ENCODE results near the gene SLC25A25. TPM values are rescaled to one million over a fixed set of nuclear protein-coding genes. Genes with fewer than 3 reads are reported as not detected.
"Not testable (repeated sequence)": the region's sequence is repeated elsewhere in the genome, so short reads cannot be mapped to it uniquely, and the experiment has no call there.

Gene SLC25A25
- polyA plus RNA-seq, 3 donors from 2014 or later: 2.8 to 8.8 (median 4.9) TPM

- not testable (repeated sequence) for H3K9me3 Mint-ChIP-seq; DNase-seq; H3K36me3 Mint-ChIP-seq; H3K27me3 Mint-ChIP-seq (ENCODE audit: low read depth in 3 of 3)
- Mint-ChIP-seq H3K4me3 (peak overlapping the region; percentile 81 to 90 (median 84)), H3K27ac (peak overlapping the region; percentile 89 to 96 (median 91)), H3K4me1 (peaks cover 45 to 47% of the 10 kb centered on the region in 2 donors)
These were observed 3.4 kb downstream of the SLC25A25 start for GRCh38 chr9:128071475-128071874.

- Mint-ChIP-seq H3K9me3 (no peaks in the 10 kb centered on the region), H3K27ac (peak overlapping the region; percentile 89 to 96 (median 91)), H3K27me3 (ENCODE audit: low read depth in 3 of 3) (peaks cover 0 to 2% (median 0%) of the 10 kb centered on the region in 3 donors), H3K4me1 (peaks cover 53% of the 10 kb centered on the region in 2 donors), H3K4me3 (peak overlapping the region; percentile 81 to 90 (median 84)), H3K36me3 (peaks cover 0 to 3% (median 0%) of the 10 kb centered on the region in 3 donors)
- peak; percentile 40 to 44 (median 42) for DNase-seq
These were observed 4.4 kb downstream of the SLC25A25 start for GRCh38 chr9:128072144-128073021.

GRCh38 chr9:128073253-128073886, 5.3 kb downstream of the SLC25A25 start:
- DNase-seq: no peak
- peaks cover 61% of the 10 kb centered on the region in 2 donors for H3K4me1 Mint-ChIP-seq
- H3K36me3 Mint-ChIP-seq: peaks cover 0 to 3% (median 0%) of the 10 kb centered on the region in 3 donors
- peaks cover 0 to under 1% (median 0%) of the 10 kb centered on the region in 3 donors for H3K27me3 Mint-ChIP-seq (ENCODE audit: low read depth in 3 of 3)
- peak overlapping the region; percentile 21 to 89 (median 48) for H3K4me3 Mint-ChIP-seq
- H3K27ac Mint-ChIP-seq: peak overlapping the region; percentile 64 to 96 (median 92)
- H3K9me3 Mint-ChIP-seq: no peaks in the 10 kb centered on the region

- Mint-ChIP-seq H3K4me3 (no peak overlapping the region), H3K9me3 (no peaks in the 10 kb centered on the region), H3K27ac (peak overlapping the region in 4 of 6 donors; percentile 32 to 64 (median 37)), H3K36me3 (peaks cover 0 to 3% (median 0%) of the 10 kb centered on the region in 3 donors), H3K4me1 (peaks cover 48 to 50% of the 10 kb centered on the region in 2 donors), H3K27me3 (ENCODE audit: low read depth in 3 of 3) (no peaks in the 10 kb centered on the region)
- DNase-seq: no peak
These were observed 9.9 kb downstream of the SLC25A25 start for GRCh38 chr9:128077847-128078503.

- Mint-ChIP-seq H3K4me3 (peak overlapping the region in 1 of 5 donors; percentile 14), H3K9me3 (no peaks in the 10 kb centered on the region), H3K4me1 (peaks cover 42 to 44% of the 10 kb centered on the region in 2 donors)
These were observed 10.7 kb downstream of the SLC25A25 start for GRCh38 chr9:128078504-128079434.

GRCh38 chr9:128080206-128080605, 12.2 kb downstream of the SLC25A25 start:
- peaks cover 43 to 54% of the 10 kb centered on the region in 2 donors for H3K4me1 Mint-ChIP-seq

More at GRCh38 chr9:128078504-128079434, 10.7 kb downstream of the SLC25A25 start:
- DNase-seq: no peak
- H3K27me3 Mint-ChIP-seq (ENCODE audit: low read depth in 3 of 3): no peaks in the 10 kb centered on the region
- H3K27ac Mint-ChIP-seq: peak overlapping the region in 4 of 6 donors; percentile 34 to 79 (median 58)
- peaks cover 0 to 3% (median 0%) of the 10 kb centered on the region in 3 donors for H3K36me3 Mint-ChIP-seq

GRCh38 chr9:128081056-128081455, 13.0 kb downstream of the SLC25A25 start:
- H3K9me3 Mint-ChIP-seq: no peaks in the 10 kb centered on the region
- H3K4me1 Mint-ChIP-seq: peaks cover 46 to 62% of the 10 kb centered on the region in 2 donors
- peaks cover 0 to 2% (median 0%) of the 10 kb centered on the region in 3 donors for H3K27me3 Mint-ChIP-seq (ENCODE audit: low read depth in 3 of 3)
- H3K36me3 Mint-ChIP-seq: peaks cover 0 to 7% (median 6%) of the 10 kb centered on the region in 3 donors
- DNase-seq: no peak
- H3K27ac Mint-ChIP-seq: peak overlapping the region; percentile 6 to 74 (median 32)
- H3K4me3 Mint-ChIP-seq: no peak overlapping the region

More at GRCh38 chr9:128080206-128080605, 12.2 kb downstream of the SLC25A25 start:
- Mint-ChIP-seq H3K9me3 (no peaks in the 10 kb centered on the region), H3K27me3 (ENCODE audit: low read depth in 3 of 3) (peaks cover 0 to 2% (median 0%) of the 10 kb centered on the region in 3 donors), H3K36me3 (peaks cover 0 to 6% (median 5%) of the 10 kb centered on the region in 3 donors), H3K4me3 (no peak overlapping the region), H3K27ac (no peak overlapping the region)
- no peak for DNase-seq

- Mint-ChIP-seq H3K27ac (peak overlapping the region; percentile 6 to 77 (median 45)), H3K27me3 (ENCODE audit: low read depth in 3 of 3) (peaks cover 0 to 2% (median 0%) of the 10 kb centered on the region in 3 donors), H3K9me3 (no peaks in the 10 kb centered on the region), H3K4me3 (no peak overlapping the region), H3K4me1 (peaks cover 41 to 58% of the 10 kb centered on the region in 2 donors), H3K36me3 (peaks cover 0 to 7% (median 4%) of the 10 kb centered on the region in 3 donors)
- DNase-seq: no peak
These were observed 14.1 kb downstream of the SLC25A25 start for GRCh38 chr9:128082151-128082550.

- no peaks in the 10 kb centered on the region for H3K9me3 Mint-ChIP-seq
- H3K4me3 Mint-ChIP-seq: no peak overlapping the region
- H3K4me1 Mint-ChIP-seq: peaks cover 35 to 59% of the 10 kb centered on the region in 2 donors
These were observed 16.7 kb downstream of the SLC25A25 start for GRCh38 chr9:128084746-128085145.

GRCh38 chr9:128085943-128086342, 17.9 kb downstream of the SLC25A25 start:
- DNase-seq: no peak
- H3K36me3 Mint-ChIP-seq: peaks cover 0 to 11% (median 4%) of the 10 kb centered on the region in 3 donors
- no peaks in the 10 kb centered on the region for H3K9me3 Mint-ChIP-seq
- peak overlapping the region in 1 of 5 donors; percentile 38 for H3K4me3 Mint-ChIP-seq
- H3K27ac Mint-ChIP-seq: peak overlapping the region in 3 of 6 donors; percentile 55 to 85 (median 56)
- H3K4me1 Mint-ChIP-seq: peaks cover 37 to 61% of the 10 kb centered on the region in 2 donors
- peaks cover 0 to 2% (median 0%) of the 10 kb centered on the region in 3 donors for H3K27me3 Mint-ChIP-seq (ENCODE audit: low read depth in 3 of 3)

More at GRCh38 chr9:128084746-128085145, 16.7 kb downstream of the SLC25A25 start:
- peak overlapping the region in 3 of 6 donors; percentile 2 to 31 (median 4) for H3K27ac Mint-ChIP-seq
- H3K36me3 Mint-ChIP-seq: peaks cover 0 to 11% (median 4%) of the 10 kb centered on the region in 3 donors
- no peak for DNase-seq
- peaks cover 0 to 2% (median 0%) of the 10 kb centered on the region in 3 donors for H3K27me3 Mint-ChIP-seq (ENCODE audit: low read depth in 3 of 3)

GRCh38 chr9:128087262-128087661, 19.2 kb downstream of the SLC25A25 start:
- DNase-seq: no peak
- H3K4me3 Mint-ChIP-seq: no peak overlapping the region
- peak overlapping the region in 3 of 6 donors; percentile 5 to 79 (median 15) for H3K27ac Mint-ChIP-seq
- H3K27me3 Mint-ChIP-seq (ENCODE audit: low read depth in 3 of 3): peaks cover 0 to 2% (median 0%) of the 10 kb centered on the region in 3 donors
- peaks cover 39 to 65% of the 10 kb centered on the region in 2 donors for H3K4me1 Mint-ChIP-seq
- H3K9me3 Mint-ChIP-seq: no peaks in the 10 kb centered on the region
- H3K36me3 Mint-ChIP-seq: peaks cover 0 to 11% (median 4%) of the 10 kb centered on the region in 3 donors

- Mint-ChIP-seq H3K4me1 (peaks cover 46 to 74% of the 10 kb centered on the region in 2 donors), H3K9me3 (no peaks in the 10 kb centered on the region), H3K36me3 (peaks cover 0 to 11% (median 4%) of the 10 kb centered on the region in 3 donors), H3K27me3 (ENCODE audit: low read depth in 3 of 3) (peaks cover 0 to 2% (median 0%) of the 10 kb centered on the region in 3 donors), H3K27ac (peak overlapping the region in 4 of 6 donors; percentile 1 to 60 (median 27)), H3K4me3 (no peak overlapping the region)
- DNase-seq: no peak
These were observed 20.4 kb downstream of the SLC25A25 start for GRCh38 chr9:128088253-128088945.
